Activated CD8-positive, alpha-beta T cell treated with anti-CD3 and anti-CD28 coated beads, Interleukin-2, amount 10 ng/mL, durations not matched to agents 7 days and 5 days (primary cell): ENCODE results near the gene TMEM238L. TPM values are rescaled to one million over a fixed set of nuclear protein-coding genes. Genes with fewer than 3 reads are reported as not detected.
A peak's percentile ranks its signal among the peaks of the same experiment; 100 is the strongest.

Experiments
- ATAC-seq: fragments of 150-1000 bp; cut with Tn5 transposase; one replicate; pipeline ENCODE4 v1.10.0; 2021; ENCODE audit warnings: moderate library complexity
- CTCF ChIA-PET: fragments of 350-600 bp; sonication (Branson Sonifier 250); formaldehyde crosslinking; loops from one replicate; lab custom pipeline; 2021; ENCODE audit warnings: antibody characterized with exemption; lab: Charles Lee
- POLR2A ChIA-PET: fragments of 350-600 bp; sonication (Branson Sonifier 250); formaldehyde crosslinking; loops from one replicate; lab custom pipeline; 2021; ENCODE audit warnings: antibody characterized with exemption; lab: Charles Lee
- DNase-seq: peaks from one replicate; pipeline ENCODE4 v3.0.0-alpha.2; 2020
- H3K27ac Mint-ChIP-seq: one replicate; pipeline ENCODE4 v1.8.0; 2021; ENCODE audit warnings: mild to moderate bottlenecking, mixed read lengths
- H3K27me3 Mint-ChIP-seq: one replicate; pipeline ENCODE4 v1.8.0; 2021; ENCODE audit warnings: low read depth, mixed read lengths
- H3K36me3 Mint-ChIP-seq: one replicate; pipeline ENCODE4 v1.8.0; 2021; ENCODE audit warnings: low read depth, mixed read lengths
- H3K4me1 Mint-ChIP-seq: one replicate; pipeline ENCODE4 v1.8.0; 2021; ENCODE audit warnings: low read depth, mixed read lengths
- H3K4me3 Mint-ChIP-seq: one replicate; pipeline ENCODE4 v1.8.0; 2021; ENCODE audit warnings: mild to moderate bottlenecking, mixed read lengths
- H3K9me3 Mint-ChIP-seq: one replicate; pipeline ENCODE4 v1.8.0; 2022; ENCODE audit warnings: mixed read lengths; ENCODE audit not compliant: insufficient read depth
- total RNA-seq, 2 experiments: library from RNA; stranded (reverse); gene quantifications; one replicate each; pipeline ENCODE4 v1.2.3, GENCODE V29; 2021

The TMEM238L gene
- total RNA-seq, 2 experiments from 2014 or later, result not detected

- H3K27me3 Mint-ChIP-seq, result no peaks in the 10 kb centered on the region
- ChIA-PET CTCF (interaction anchor here (0.8 to 1.4 kb wide), 6 partner anchors 13 to 108 kb away, joined by 3 to 5 read pairs (median 3); no protein-coding TSS in a partner anchor), POLR2A (no interaction called here)
- H3K4me3 Mint-ChIP-seq, result no peak overlapping the region
- no peaks in the 10 kb centered on the region for H3K4me1 Mint-ChIP-seq
- H3K27ac Mint-ChIP-seq, result no peak overlapping the region
- DNase-seq (peak; percentile 42), ATAC-seq (no peak)
- H3K36me3 Mint-ChIP-seq, result no peaks in the 10 kb centered on the region
- H3K9me3 Mint-ChIP-seq, result no peaks in the 10 kb centered on the region
These were observed 49.8 kb downstream of the TMEM238L start for GRCh38 chr17:10754109-10754508.

- Mint-ChIP-seq H3K36me3 (no peaks in the 10 kb centered on the region), H3K4me1 (no peaks in the 10 kb centered on the region), H3K9me3 (no peaks in the 10 kb centered on the region), H3K27me3 (no peaks in the 10 kb centered on the region), H3K4me3 (no peak overlapping the region), H3K27ac (no peak overlapping the region)
- ChIA-PET POLR2A (no interaction called here), CTCF (no interaction called here)
- DNase-seq (no peak), ATAC-seq (no peak)
These were observed 51.2 kb downstream of the TMEM238L start for GRCh38 chr17:10752696-10753095.

GRCh38 chr17:10751563-10751962, 52.3 kb downstream of the TMEM238L start:
- DNase-seq, result no peak
- no peaks in the 10 kb centered on the region for H3K4me1 Mint-ChIP-seq
- ChIA-PET CTCF (no interaction called here), POLR2A (no interaction called here)
- H3K9me3 Mint-ChIP-seq, result no peaks in the 10 kb centered on the region
- no peak overlapping the region for H3K27ac Mint-ChIP-seq
- no peak for ATAC-seq
- H3K36me3 Mint-ChIP-seq, result no peaks in the 10 kb centered on the region
- H3K4me3 Mint-ChIP-seq, result no peak overlapping the region
- H3K27me3 Mint-ChIP-seq, result no peaks in the 10 kb centered on the region

- Mint-ChIP-seq H3K27me3 (no peaks in the 10 kb centered on the region), H3K9me3 (no peaks in the 10 kb centered on the region), H3K4me3 (no peak overlapping the region), H3K27ac (no peak overlapping the region), H3K4me1 (peaks cover under 1% of the 10 kb centered on the region), H3K36me3 (no peaks in the 10 kb centered on the region)
- ATAC-seq (no peak), DNase-seq (no peak)
- ChIA-PET POLR2A (no interaction called here), CTCF (no interaction called here)
These were observed 53.7 kb downstream of the TMEM238L start for GRCh38 chr17:10750210-10750609.

- CTCF ChIA-PET, result interaction anchor here (0.9 to 1.6 kb wide), 2 partner anchors 11 to 65 kb away, joined by 3 to 7 read pairs; no protein-coding TSS in a partner anchor
These were observed 55.2 kb downstream of the TMEM238L start for GRCh38 chr17:10748531-10749181.

GRCh38 chr17:10745231-10745630, 58.7 kb downstream of the TMEM238L start:
- H3K4me1 Mint-ChIP-seq, result peaks cover 12% of the 10 kb centered on the region
- ATAC-seq (no peak), DNase-seq (no peak)
- no peaks in the 10 kb centered on the region for H3K36me3 Mint-ChIP-seq
- POLR2A ChIA-PET, result no interaction called here
- CTCF ChIA-PET, result interaction anchor here (1.4 kb wide), 1 partner anchor 28 kb away, joined by 3 read pairs; no protein-coding TSS in a partner anchor
- H3K9me3 Mint-ChIP-seq, result no peaks in the 10 kb centered on the region
- no peak overlapping the region for H3K27ac Mint-ChIP-seq
- no peak overlapping the region for H3K4me3 Mint-ChIP-seq
- peaks cover 6% of the 10 kb centered on the region for H3K27me3 Mint-ChIP-seq

More at GRCh38 chr17:10748531-10749181, 55.2 kb downstream of the TMEM238L start:
- DNase-seq (no peak), ATAC-seq (no peak)
- no peaks in the 10 kb centered on the region for H3K36me3 Mint-ChIP-seq
- no peaks in the 10 kb centered on the region for H3K27me3 Mint-ChIP-seq
- no peak overlapping the region for H3K27ac Mint-ChIP-seq
- no peak overlapping the region for H3K4me3 Mint-ChIP-seq
- peaks cover 12% of the 10 kb centered on the region for H3K4me1 Mint-ChIP-seq
- POLR2A ChIA-PET, result no interaction called here
- no peaks in the 10 kb centered on the region for H3K9me3 Mint-ChIP-seq

Other genes with a start within 250 kb of the TMEM238L start
- gene MYH3, start 146.8 kb downstream of the TMEM238L start, total RNA-seq, result 1 to 10 TPM; 2.3 to 3.2 TPM
- 10 to 100 TPM; 25.8 to 28.0 TPM for gene SCO1, start 106.6 kb downstream of the TMEM238L start, total RNA-seq
- 10 to 100 TPM; 10.3 to 10.4 TPM for gene ADPRM, start 106.5 kb downstream of the TMEM238L start, total RNA-seq
- gene TMEM220, start 74.1 kb downstream of the TMEM238L start, total RNA-seq, result 1 to 10 TPM in 1 of 2 experiments, under 1 TPM in 1; 0.16 to 1.1 TPM
- not detected for gene PIRT, start 34.0 kb upstream of the TMEM238L start, total RNA-seq